ENCODE data around the gene JUP.

Gene JUP

GRCh38 chr17:41707803-41708669, 78.5 kb downstream of the JUP start:
- H3K27ac Mint-ChIP-seq: no peak overlapping the region
- no peaks in the 10 kb centered on the region for H3K36me3 Mint-ChIP-seq
- H3K4me1 Mint-ChIP-seq: peaks cover 6% of the 10 kb centered on the region
- peaks cover 37% of the 10 kb centered on the region for H3K27me3 Mint-ChIP-seq
- H3K9me3 Mint-ChIP-seq: no peaks in the 10 kb centered on the region
- H3K4me3 Mint-ChIP-seq: no peak overlapping the region
- ATAC-seq: no peak

GRCh38 chr17:41705271-41705991, 81.1 kb downstream of the JUP start:
- peaks cover 23% of the 10 kb centered on the region for H3K27me3 Mint-ChIP-seq
- no peak overlapping the region for H3K4me3 Mint-ChIP-seq
- peaks cover 2% of the 10 kb centered on the region for H3K4me1 Mint-ChIP-seq
- ATAC-seq: peak; percentile 27
- H3K27ac Mint-ChIP-seq: no peak overlapping the region
- H3K9me3 Mint-ChIP-seq: no peaks in the 10 kb centered on the region
- H3K36me3 Mint-ChIP-seq: no peaks in the 10 kb centered on the region

Measured in stimulated activated memory B cell treated with anti-CD40 and anti-IgM and Interleukin-4, amounts not matched to agents 10 μg/mL and 1 μg/mL and 100 μg/mL, for 72 hours (primary cell).